HCEC 1CT (cell line): ENCODE data around the gene IL17C.

Source experiments
- DNase-seq: peaks from one replicate; pipeline ENCODE4 v3.0.0-alpha.2; 2017

Gene IL17C

DNA sequence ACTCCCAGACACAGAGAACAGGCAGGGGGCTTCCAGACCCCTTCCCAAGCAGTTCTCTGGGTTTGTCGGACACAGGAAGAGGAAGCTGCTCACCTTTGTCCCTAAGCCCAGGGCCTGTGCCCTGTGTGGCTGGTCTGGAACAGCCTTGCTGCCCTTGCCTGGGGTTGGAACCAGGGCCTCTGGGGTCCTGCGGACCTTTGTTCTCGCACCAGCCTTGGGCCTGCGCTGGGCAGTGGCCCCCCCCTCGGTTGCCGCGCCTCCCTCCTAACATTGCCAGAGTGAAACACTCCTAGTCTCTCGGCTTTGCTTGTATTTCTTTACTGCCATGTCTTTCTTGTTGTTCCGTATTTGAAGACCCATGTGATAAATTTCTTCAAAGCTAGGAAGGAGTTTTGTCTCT lies 8.5 kb upstream of the IL17C start:
- no peak for DNase-seq

DNA sequence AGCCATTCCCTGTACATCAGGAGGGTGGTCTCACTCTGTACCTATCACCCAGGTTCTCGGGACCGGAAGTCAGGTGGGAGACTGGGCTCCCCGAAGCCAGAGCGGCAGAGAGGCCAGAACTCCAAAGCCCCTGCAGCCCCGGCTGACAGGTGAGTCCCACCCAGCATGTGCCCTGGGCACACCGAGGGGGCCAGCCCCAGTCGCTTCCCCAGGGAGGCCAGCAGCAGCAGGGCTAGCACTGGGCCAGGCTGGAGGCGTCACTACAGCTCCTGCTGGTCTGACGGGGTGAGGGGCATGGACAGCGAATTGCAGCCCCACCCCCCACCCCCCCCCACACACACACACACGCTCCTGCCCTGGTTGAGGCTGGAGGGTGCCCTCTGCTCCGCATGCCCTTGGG lies 7.9 kb upstream of the IL17C start:
- no peak for DNase-seq

DNA sequence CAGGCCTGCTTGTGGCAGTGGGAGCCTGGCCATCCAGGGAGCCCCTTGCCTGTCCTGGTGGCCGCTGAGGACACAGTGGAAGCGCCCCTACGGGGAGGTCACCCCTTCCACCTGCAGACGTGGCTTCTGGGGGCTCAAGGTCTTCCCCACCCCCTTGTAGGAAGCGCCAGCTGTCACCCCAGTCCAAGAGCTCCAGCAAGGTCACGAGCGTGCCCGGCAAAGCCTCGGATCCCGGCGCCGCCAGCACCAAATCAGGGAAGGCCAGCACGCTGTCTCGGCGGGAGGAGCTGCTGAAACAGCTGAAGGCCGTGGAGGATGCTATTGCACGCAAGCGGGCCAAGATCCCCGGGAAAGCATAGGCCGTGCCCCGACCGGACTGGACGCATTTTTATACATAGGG lies 7.4 kb upstream of the IL17C start:
- DNase-seq: no peak

DNA sequence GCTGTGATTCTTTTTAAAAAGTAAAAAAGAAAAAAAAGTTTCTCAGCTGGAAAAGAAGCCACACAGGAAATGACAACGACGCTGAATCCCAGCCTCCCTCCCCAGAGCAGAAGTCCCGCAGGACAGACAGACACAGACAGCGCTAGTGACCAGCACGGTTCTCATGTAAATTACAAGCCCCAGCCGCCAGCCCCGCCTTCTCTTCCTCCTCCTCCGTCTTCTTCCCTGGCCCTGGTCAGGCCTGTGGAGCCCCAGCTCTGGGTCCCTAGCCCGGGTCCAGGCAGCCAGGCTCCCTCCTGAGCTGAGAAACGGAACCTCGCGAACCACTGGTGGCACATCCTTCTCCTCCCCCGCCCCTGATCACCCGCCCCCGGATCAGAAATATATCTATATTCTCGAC lies 7.0 kb upstream of the IL17C start:
- no peak for DNase-seq

DNA sequence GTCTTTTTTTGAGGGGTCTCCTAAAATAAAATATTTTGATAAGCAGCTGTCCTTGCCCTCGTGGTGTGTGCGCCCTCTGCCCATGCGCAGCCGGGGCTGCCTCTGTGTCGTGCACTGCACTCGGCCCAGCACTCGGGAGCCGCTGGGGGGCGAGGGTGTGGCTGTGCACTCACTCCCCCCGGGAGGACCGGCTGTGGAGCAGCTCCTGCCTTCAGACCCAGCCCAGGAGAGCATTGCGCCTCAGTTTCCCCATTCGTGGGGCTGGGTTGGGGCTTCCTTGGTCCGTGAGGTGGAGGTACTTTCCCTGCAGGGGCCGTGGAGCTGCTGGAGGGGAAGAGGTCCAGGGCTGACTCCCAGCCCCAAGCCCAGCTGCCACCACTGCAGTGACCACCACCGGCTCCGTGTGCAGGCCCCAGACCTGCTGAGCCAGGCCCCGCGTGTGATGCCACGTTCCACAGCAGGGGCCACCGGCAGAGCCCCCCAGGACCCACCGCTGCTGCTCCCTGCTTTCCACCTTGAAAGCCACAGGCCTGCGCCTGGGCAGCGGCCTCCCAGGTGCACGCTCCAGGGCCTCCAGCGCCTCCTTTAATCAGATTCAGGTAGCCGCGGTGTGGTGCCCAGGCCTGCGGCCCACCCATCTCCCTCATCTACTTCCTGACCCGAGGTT lies 6.3 kb upstream of the IL17C start:
- DNase-seq: no peak

DNA sequence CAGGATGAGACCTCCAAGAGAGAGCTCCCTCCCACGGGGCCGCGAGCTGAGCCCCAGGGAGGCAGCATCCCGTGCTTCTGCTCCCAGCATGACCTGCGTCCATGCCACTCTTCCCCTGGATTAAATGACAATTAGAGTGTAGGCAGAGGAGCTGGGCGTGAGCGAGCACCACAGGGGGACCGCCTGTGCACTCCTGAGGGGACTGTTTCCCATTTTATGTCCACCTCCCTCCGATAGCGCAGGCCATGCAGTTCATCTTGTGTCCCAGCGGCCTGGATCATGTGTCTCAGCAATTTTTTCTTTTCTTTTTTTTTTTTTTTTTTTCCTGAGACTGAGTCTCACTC lies 5.8 kb upstream of the IL17C start:
- no peak for DNase-seq

DNA sequence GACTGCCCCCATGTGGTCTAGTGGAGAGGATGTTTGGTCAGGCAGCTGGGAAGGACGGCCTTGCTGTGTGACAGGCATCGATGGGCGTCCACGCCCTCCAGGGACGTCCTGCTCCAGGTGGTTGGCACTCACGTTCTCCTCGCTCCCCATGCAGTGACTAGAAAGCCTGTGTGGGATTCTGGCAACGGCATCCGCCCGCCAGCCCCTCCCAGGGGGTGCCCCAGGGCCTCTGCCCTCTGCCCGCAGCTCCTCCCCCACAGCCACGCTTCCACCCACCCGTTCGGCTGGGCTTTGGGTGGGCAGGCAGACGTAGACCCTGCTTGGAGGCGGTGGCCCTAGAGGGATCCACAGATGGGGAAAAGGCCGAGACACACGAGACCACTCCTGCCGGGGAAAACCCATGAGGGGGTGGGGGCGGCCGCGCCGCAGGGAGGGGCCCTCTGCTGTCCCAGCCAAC lies 4.7 kb upstream of the IL17C start:
- no peak for DNase-seq

DNA sequence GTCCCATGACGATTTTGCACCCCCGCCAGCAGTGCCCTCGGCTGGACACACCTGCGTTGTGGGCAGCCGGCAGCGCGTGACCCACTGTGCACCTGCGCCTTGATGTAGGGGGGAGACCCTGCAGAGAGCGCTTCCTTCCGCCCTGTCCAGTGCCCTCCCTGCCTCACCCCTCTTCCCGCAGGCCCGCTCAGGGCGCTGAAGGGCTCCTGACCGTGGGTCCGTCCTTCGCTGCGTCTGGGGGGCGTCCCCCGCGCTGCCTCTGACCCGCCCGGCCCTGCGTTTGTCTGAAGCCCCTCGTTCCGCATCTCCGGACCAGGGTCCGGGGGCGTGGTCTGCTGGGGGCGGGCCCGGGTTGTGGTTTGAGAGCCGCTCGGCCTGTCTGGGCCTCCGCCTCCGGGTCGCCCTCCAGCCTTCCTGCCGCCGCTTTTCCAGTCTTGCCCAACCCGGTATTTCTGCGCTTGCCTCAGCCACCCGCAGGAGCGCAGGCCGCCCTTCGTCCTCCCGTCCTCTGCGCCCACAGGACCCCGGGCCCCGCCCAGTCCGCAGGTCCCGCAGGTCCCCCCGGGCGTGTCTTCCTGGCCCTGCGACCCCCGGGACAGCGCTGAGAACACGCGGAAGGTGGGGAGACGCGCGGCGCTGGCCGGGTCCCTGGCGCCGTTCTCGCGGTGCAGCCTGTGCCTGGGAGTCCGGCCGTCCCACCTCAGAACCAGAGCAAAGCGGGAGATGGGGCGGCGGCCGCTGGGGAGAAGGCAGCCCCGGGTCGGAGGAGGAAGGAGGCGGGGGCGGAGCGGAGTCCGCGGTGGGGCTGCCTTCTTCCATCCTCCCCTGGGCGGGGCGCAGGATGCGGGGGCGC lies 4.0 kb upstream of the IL17C start:
- DNase-seq: no peak

DNA sequence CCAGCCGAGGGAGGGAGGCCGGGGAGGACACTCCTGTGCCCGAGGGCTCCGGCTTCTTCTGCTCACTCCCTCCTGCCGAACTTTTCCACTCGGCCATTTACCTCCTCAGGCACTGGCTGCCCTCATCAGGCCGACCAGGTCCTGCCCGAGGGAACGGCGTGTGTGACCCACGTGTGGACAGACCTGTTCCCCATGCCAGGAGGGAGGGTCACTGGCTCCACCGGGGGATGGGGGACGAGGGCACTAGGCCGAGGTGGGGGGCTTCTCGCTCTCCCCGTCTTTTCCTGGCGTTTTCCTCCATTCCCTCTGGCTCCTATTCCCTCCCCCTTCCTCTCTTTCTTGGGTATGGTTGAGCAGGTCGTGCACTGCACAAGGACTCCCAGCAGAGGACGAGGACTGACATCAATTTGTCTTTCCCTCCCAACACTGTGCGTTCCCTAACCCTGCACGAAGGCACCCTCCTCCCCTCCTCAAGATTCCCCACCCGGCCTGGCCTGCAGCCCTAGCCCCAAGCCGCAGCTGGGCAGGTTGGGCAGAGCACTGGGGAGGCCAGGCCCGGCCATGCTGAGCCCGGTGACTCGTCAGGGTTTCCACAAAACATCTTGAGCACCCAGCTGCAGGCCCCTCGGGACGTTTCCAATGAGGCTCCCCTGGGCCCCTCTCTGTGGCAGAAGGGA lies 3.2 kb upstream of the IL17C start:
- no peak for DNase-seq

DNA sequence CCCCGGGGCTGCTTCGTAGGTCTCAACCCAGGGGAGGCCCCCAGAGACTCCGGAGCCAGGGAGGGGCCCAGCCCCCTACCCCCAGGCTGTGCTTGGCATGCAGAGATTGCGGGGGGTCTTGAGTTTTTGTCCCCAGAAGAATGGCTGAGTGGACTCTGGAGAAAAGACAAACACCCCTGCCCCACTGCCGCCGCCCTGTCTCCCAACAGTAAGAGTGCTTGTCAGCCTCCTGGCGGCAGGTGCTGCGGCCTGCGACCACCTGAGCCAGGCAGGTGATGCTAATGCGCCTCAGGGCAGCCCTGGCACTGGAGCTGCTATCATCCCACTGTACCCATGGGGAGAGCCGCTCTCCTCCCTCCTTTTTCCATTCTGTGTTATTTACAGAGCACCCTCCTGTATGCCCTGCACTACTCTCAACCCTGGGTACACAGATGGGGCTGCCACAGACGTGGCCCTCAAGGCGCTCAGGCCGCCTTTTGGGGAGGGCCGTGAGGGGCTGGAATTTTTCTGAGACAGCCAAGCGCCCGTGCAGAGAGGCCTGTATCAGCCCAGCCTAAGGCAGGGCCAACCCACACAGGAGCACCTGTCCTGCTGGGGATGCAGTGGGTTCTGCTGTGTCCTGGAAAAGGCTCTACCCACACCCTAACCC lies 2.6 kb upstream of the IL17C start:
- DNase-seq: no peak

DNA sequence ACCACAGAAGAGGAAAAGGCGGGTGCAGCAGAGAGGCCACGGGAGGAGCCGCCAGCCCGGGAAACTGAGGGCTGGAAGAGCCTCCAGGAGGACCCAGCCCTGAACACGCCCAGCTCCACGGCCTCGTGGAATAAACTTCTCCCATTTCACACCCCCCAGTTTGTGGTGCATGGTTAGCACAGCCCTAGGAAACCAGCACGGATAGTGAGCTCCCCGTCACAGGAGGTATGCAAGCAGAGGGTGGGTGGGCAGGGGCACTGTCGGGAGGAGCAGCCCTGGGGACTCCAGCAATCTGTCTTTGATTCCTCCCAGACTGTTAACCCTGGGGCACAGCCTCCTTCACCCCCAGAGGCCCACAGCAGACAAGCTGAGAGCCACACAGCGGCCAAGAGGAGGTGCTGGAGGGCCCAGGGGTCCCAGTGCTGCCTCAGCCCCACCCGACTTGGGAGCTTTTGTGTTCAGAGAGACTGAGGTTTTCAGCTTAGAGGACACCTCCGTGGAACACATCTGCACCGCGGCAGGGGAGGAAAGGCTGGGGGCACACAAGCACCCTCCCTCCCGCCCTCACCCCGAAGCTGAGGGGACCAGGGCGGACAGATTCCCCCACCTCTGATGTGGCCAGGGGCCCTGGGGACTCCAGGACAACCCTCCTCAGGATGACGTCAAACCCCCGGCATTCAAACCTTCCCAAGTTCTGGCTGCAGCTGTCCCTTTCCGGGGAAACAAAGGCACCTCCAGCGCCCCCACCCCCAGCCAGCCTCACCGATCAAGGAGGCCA lies 1.7 kb upstream of the IL17C start:
- DNase-seq: no peak

DNA sequence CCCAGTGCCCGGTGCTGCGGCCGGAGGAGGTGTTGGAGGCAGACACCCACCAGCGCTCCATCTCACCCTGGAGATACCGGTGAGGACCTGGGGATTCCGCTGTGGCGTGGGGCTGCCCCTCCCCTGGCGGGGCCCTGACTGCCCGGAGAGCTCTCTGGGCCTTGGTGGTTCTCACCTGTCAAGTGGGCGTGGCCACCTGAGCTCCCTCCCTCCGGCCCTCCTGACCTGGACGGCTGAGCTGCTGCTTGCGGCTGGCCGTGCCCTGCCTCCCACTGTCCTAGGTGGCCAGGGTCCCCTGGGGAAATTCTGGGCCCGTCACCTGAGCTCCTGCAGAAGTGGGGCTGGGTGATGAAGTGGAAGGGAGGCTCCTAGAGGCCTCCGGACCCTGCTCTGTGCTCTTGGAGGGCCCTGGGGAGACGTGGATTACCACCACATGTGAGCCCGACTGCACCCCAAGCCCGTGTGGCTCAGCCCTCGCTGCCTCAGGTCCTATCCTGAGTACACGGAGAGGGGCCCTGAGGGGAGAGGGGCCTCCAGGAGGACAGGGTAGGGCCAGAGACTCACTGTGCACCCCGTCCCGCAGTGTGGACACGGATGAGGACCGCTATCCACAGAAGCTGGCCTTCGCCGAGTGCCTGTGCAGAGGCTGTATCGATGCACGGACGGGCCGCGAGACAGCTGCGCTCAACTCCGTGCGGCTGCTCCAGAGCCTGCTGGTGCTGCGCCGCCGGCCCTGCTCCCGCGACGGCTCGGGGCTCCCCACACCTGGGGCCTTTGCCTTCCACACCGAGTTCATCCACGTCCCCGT lies 1.1 kb downstream of the IL17C start:
- DNase-seq: no peak

DNA sequence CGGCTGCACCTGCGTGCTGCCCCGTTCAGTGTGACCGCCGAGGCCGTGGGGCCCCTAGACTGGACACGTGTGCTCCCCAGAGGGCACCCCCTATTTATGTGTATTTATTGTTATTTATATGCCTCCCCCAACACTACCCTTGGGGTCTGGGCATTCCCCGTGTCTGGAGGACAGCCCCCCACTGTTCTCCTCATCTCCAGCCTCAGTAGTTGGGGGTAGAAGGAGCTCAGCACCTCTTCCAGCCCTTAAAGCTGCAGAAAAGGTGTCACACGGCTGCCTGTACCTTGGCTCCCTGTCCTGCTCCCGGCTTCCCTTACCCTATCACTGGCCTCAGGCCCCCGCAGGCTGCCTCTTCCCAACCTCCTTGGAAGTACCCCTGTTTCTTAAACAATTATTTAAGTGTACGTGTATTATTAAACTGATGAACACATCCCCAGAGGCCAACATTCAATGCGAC lies 1.7 kb downstream of the IL17C start:
- no peak for DNase-seq

DNA sequence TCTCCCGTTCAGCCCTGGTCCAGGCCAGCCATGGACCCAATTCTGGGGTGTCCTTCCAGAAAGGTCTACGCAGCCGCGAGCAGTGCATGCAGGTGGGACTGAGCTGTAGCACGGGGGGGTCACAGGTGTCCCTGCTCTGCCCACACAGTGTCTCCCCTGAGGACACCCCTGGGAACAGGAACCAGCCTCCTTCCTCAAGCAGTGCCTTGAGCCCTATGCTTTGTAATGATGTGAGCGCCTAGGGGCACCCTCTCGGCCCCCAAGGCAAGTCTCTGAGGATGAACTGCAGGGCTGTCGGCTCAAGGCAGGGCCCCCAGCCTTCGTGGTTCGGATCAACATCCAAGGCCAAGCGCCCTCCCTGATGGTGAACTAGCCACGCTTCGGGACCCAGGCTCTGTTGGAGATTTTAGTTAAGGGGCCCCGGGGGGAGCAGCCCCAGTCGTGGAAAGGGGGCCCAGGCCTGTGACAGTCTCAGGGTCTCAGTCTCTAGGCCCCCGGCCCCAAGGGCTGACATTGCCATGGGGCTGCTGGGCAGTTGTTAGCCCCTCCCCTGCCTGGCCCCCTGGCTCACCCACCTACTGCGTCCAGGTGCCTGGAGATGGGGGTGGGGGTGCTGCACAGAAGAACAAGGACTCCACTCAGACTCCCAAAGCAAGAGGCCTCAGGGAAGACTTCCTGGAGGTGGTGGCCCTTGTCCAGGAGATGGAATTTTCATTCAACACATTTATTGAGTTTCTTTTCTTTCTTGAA lies 2.3 kb downstream of the IL17C start:
- no peak for DNase-seq

DNA sequence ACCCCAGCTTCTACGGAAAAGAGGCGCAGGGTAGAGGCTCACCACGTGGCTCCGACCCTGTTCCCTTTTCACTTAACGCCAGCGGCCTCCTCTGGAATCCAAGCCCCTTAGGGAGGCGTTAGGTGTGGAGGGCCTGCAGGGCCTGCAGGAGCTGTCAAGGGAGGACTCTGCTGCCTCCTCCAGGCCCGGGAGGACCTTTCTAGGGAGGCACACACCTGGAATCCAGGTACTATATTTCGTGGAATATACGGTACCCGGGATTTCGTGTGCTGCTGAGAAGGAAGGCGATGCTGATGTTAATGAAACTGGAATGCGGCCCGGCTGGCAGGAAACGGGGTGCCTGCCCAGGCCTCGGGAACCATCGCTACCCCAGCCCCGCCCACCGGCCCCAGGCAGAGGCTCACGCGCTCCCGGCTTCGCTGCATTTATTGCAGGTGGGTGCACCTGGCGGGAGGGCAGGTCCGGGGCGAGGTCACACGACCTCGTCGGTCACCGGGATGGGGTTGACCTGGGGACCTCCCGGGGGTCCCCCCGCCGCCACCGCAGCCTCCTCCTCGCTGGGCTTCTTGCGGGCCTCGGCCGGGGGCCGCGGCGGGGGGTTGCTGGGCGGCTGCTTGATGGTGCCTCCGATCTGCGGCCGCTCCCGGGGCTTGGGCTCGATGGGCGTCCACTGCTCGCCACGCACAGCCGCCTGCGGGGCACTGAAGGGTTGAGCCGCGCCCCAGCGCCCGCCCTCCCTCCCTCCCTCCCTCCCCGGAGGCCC lies 4.7 kb downstream of the IL17C start:
- no peak for DNase-seq

DNA sequence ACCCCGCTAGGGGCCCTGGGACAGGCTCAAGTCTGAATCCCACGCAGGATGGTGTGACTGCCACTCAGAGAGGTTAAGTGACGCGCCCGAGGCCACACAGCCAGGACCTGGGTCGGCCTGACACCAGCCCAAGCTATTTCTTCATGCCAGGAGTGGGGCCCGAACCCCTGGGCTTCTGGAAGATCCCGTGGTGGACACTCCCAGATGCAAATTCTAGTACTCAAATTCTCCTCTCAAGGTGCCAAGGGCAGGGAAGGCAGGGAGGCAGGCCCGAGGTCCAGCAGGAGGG lies 5.2 kb downstream of the IL17C start:
- no peak for DNase-seq

DNA sequence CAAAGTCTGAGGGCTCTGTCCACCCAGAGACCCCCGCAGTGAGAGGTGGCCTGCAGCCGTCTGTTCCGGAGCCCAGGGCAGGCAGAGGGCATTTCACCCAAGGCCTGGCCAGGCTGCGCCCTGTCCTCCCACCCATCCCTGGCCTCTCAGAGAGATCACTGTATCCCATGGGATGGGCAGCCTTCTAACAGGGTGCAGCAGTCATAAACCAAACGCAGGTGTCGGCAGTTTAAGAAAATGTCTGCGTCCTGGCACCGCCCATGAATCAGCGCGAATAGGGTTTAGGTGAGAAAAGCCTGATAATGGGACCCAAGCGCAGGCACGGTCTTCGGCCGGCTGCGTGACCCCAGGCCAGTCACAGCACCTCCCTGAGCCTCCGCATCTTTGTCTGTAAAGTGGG lies 7.1 kb downstream of the IL17C start:
- DNase-seq: no peak

DNA sequence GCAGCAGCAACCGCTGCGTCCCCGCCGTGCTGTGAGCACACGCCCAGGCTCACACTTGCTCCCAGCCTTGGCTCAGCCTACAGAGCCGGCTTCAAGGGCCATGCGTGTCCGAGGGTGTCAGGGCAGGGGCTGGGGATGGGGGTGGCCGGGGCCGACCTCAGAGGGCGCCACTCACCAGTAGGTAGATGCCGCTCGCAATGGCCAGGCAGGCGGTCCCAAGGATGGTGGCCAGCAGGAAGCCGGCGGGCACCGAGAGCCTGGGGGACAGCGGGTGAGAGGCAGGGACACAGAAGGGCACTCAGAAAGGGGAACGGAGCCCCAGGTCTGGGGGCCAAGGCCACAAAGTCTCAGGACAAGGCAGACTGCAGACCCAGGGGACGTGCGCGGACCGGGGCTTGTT lies 7.6 kb downstream of the IL17C start:
- DNase-seq: no peak

DNA sequence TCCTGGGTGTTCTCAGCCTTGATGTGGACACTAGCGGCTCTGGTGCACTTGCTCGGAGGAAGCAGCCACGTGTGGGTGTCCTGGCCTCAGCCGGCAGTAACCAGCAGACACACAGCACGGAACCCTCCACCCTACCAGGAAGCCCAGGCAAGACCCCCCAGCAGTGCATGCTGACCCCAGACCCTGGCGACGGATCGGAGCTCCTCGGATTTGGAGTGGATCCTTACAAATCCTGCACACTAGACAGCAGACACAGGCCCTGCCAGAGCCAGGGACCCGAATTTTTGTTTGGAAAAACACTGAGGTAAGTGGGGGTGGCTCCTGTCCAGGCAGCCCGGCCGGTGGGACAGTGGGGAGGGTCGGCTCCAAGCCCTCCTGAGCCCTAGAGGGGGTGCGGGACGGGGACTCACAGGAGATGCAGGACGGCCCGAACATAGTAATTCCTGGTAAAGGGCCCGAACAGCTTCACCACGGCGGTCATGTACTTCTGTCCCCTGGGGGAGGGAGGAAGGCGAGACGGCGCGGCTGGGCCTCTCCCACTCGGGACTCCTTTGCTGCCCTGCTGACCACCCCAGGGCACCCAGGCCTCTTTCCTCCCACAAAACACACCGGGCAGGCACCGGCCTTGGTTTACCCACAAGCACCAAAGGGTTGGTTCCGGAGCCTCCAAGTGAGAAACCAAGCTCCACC lies 8.1 kb downstream of the IL17C start:
- no peak for DNase-seq
